GM12878 (cell line): Measurements from ENCODE around the gene SGSH. TPM values are rescaled to one million over a fixed set of nuclear protein-coding genes. Genes with fewer than 3 reads are reported as not detected.

Source experiments
- BCLAF1 ChIP-seq: fragments of 450-650 bp; IDR thresholded peaks from 2 replicates; pipeline ENCODE4 v1.6.1; 2017; ENCODE audit warnings: antibody characterized with exemption, mild to moderate bottlenecking, moderate library complexity
- BRCA1 ChIP-seq: IDR thresholded peaks from 2 replicates; pipeline ENCODE4 v1.6.1; 2011; ENCODE audit warnings: low read depth, low read length, improper control_type of control experiment
- CBX3 ChIP-seq: fragments of 200-600 bp; sonication (generic); IDR thresholded peaks from 2 replicates; pipeline ENCODE4 v1.6.1; 2016; ENCODE audit warnings: low read depth, borderline replicate concordance
- CBX5 ChIP-seq: sonication (generic); IDR thresholded peaks from 2 replicates; pipeline ENCODE4 v1.6.1; 2016; ENCODE audit warnings: low read depth, moderate library complexity, mild to moderate bottlenecking, inconsistent platforms
- CHD1 ChIP-seq: IDR thresholded peaks from 2 replicates; pipeline ENCODE4 v1.6.1; 2012; ENCODE audit warnings: low read depth, low read length, improper control_type of control experiment
- JUNB ChIP-seq: IDR thresholded peaks from 2 replicates; pipeline ENCODE4 v1.6.1; 2016; ENCODE audit warnings: antibody characterized with exemption, mild to moderate bottlenecking
- MTA2 ChIP-seq: fragments of 450-650 bp; IDR thresholded peaks from 2 replicates; pipeline ENCODE4 v1.6.1; 2016; ENCODE audit warnings: low read depth, mild to moderate bottlenecking, moderate library complexity
- MTA3 ChIP-seq: IDR thresholded peaks from 2 replicates; pipeline ENCODE4 v1.6.1; 2012; ENCODE audit warnings: low read length, inconsistent platforms, borderline replicate concordance
- PML ChIP-seq: IDR thresholded peaks from 2 replicates; pipeline ENCODE4 v1.6.1; 2012; ENCODE audit warnings: low read length, inconsistent platforms
- SIX5 ChIP-seq: IDR thresholded peaks from 2 replicates; pipeline ENCODE4 v1.6.1; 2011; ENCODE audit warnings: mild to moderate bottlenecking, low read depth, low read length, moderate library complexity; ENCODE audit not compliant: severe bottlenecking
- USF1 ChIP-seq: IDR thresholded peaks from 2 replicates; pipeline ENCODE4 v1.6.1; 2011; ENCODE audit warnings: borderline replicate concordance, low read depth, mild to moderate bottlenecking, moderate library complexity, mixed read lengths, low read length; ENCODE audit not compliant: insufficient read depth; ENCODE audit errors: extremely low read length
- USF2 ChIP-seq: IDR thresholded peaks from 2 replicates; pipeline ENCODE4 v1.6.1; 2011; ENCODE audit warnings: low read depth, low read length, improper control_type of control experiment, borderline replicate concordance
- WRNIP1 ChIP-seq: IDR thresholded peaks from 2 replicates; pipeline ENCODE4 v1.6.1; 2011; ENCODE audit warnings: low read depth, low read length, improper control_type of control experiment, borderline replicate concordance
- ZNF217 ChIP-seq: fragments of 450-650 bp; IDR thresholded peaks from 2 replicates; pipeline ENCODE4 v1.6.1; 2017; ENCODE audit warnings: antibody characterized with exemption, mild to moderate bottlenecking
- ZNF24 ChIP-seq: fragments of 450-650 bp; IDR thresholded peaks from 2 replicates; pipeline ENCODE4 v1.6.1; 2017; ENCODE audit warnings: antibody characterized with exemption, mild to moderate bottlenecking
- ZNF274 ChIP-seq: IDR thresholded peaks from one replicate; pipeline ENCODE4 v1.8.0; 2011; ENCODE audit not compliant: insufficient read length, insufficient read depth
- ZNF622 ChIP-seq: fragments of 450-650 bp; IDR thresholded peaks from 2 replicates; pipeline ENCODE4 v1.6.1; 2017; ENCODE audit warnings: mild to moderate bottlenecking, inconsistent platforms
- ZSCAN29 ChIP-seq: fragments of 450-650 bp; IDR thresholded peaks from 2 replicates; pipeline ENCODE4 v1.6.1; 2017; ENCODE audit warnings: mild to moderate bottlenecking, moderate library complexity
- polyA plus RNA-seq, 11 experiments: library from polyadenylated mRNA; depleted of rRNA in 4 of 11; unstranded in 6 of 11; stranded (reverse) in 5 of 11; fragments of >200 nt; fragmentation: Nextera tagmentation in 4 of 11; fragmentation: Illumina TruSeq in 1 of 11; extraction: Ambion mirVana in 4 of 11; extraction: Trizol in 1 of 11; gene quantifications; 1 replicate in 1 of 11; 2 replicates in 10 of 11; pipeline versions ENCODE4 v1.2.1 to v1.2.3, GENCODE V29; 2011 to 2016; ENCODE audit warnings: inconsistent platforms in 2 of 11, missing spikeins in 2 of 11, low read depth in 1 of 11
- total RNA-seq, 4 experiments: library from RNA; depleted of rRNA in 3 of 4; stranded (reverse); fragments of >200 nt in 3 of 4; fragmentation: Illumina TruSeq in 1 of 4; extraction: Trizol in 1 of 4; gene quantifications; 2 replicates each; pipeline versions ENCODE4 v1.2.1 to v1.2.3, GENCODE V29; 2013 to 2021
- TF ChIP-seq, protein P1 (sequence below): fragments of 450-650 bp; IDR thresholded peaks from 2 replicates; pipeline ENCODE4 v1.6.1; 2017; ENCODE audit warnings: mild to moderate bottlenecking, low read depth, inconsistent platforms; ENCODE audit not compliant: poor library complexity, severe bottlenecking
- TF ChIP-seq, protein P2 (sequence below): fragments of 450-650 bp; IDR thresholded peaks from 2 replicates; pipeline ENCODE4 v1.6.1; 2018; ENCODE audit warnings: borderline replicate concordance, mild to moderate bottlenecking; ENCODE audit not compliant: partially characterized antibody

The SGSH gene
- total and polyA plus RNA-seq, 10 of the 15 experiments (the other 5 are each of a cell fraction or from before 2014, with no cell fraction given) = 0.13 to 17.2 (median 6.0) TPM

- TF ChIP-seq BCLAF1 (no peak), WRNIP1 (peak; percentile 98), SIX5 (no peak), ZSCAN29 (no peak), MTA3 (no peak), ZNF274 (no peak), MTA2 (no peak), USF2 (no peak), PML (no peak), CBX5 (no peak), JUNB (no peak), USF1 (no peak), CBX3 (no peak), BRCA1 (no peak), ZNF622 (no peak), ZNF217 (peak; percentile 83), CHD1 (no peak), ZNF24 (0 out of 2 replicates have a peak, but pooled peaks have one; percentile 21)
- TF ChIP-seq, protein P1, sequence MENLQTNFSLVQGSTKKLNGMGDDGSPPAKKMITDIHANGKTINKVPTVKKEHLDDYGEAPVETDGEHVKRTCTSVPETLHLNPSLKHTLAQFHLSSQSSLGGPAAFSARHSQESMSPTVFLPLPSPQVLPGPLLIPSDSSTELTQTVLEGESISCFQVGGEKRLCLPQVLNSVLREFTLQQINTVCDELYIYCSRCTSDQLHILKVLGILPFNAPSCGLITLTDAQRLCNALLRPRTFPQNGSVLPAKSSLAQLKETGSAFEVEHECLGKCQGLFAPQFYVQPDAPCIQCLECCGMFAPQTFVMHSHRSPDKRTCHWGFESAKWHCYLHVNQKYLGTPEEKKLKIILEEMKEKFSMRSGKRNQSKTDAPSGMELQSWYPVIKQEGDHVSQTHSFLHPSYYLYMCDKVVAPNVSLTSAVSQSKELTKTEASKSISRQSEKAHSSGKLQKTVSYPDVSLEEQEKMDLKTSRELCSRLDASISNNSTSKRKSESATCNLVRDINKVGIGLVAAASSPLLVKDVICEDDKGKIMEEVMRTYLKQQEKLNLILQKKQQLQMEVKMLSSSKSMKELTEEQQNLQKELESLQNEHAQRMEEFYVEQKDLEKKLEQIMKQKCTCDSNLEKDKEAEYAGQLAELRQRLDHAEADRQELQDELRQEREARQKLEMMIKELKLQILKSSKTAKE = no peak
- TF ChIP-seq, protein P2, sequence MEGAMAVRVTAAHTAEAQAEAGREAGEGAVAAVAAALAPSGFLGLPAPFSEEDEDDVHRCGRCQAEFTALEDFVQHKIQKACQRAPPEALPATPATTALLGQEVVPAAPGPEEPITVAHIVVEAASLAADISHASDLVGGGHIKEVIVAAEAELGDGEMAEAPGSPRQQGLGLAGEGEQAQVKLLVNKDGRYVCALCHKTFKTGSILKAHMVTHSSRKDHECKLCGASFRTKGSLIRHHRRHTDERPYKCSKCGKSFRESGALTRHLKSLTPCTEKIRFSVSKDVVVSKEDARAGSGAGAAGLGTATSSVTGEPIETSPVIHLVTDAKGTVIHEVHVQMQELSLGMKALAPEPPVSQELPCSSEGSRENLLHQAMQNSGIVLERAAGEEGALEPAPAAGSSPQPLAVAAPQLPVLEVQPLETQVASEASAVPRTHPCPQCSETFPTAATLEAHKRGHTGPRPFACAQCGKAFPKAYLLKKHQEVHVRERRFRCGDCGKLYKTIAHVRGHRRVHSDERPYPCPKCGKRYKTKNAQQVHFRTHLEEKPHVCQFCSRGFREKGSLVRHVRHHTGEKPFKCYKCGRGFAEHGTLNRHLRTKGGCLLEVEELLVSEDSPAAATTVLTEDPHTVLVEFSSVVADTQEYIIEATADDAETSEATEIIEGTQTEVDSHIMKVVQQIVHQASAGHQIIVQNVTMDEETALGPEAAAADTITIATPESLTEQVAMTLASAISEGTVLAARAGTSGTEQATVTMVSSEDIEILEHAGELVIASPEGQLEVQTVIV = no peak
These were observed 24.2 kb downstream of the SGSH start (continued) for GRCh38 chr17:80195671-80196529.
